ENCODE results near the gene CXCL12. TPM values are rescaled to one million over a fixed set of nuclear protein-coding genes. Genes with fewer than 3 reads are reported as not detected.

The CXCL12 gene
- total RNA-seq, 1 donor from 2014 or later: 74.3 TPM

DNA sequence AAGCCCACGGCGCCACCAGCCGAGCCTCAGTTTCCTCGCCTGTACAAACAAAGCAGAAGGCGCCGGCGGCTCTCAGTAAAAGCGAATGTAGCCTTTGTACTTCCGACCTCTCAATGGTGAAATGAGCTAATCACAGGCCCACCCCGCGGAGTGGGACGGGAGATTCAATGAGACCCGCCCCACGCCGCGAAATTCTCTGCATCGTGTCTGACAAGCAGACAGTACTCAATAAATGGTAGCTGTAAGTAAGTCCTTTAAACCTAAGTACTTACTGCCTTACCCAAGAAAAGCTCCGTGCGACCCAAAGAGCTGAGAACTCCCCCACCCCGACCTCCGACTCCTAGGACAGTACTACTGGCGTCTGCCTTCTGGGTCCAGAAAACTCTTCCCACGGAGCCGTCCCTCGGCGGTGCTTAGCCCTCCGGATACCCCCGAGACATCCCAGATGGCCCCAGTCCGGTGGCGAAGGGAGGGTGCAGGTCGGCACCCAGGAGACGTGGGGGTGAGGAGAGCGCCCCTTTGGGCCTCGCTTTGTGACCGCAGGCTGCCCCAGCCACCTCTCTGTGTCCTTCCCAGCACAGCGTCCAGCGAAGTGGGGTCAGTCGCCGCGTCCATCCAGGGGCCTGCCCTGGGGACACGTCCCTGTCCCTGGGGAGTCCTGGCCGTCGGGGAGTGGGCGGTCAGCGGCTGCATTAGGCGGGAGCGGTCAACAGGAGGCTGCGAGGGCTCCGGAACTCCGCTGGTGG lies 972 bp upstream of the CXCL12 start:
- DNase-seq (ENCODE audit: low spot score): no peak

DNA sequence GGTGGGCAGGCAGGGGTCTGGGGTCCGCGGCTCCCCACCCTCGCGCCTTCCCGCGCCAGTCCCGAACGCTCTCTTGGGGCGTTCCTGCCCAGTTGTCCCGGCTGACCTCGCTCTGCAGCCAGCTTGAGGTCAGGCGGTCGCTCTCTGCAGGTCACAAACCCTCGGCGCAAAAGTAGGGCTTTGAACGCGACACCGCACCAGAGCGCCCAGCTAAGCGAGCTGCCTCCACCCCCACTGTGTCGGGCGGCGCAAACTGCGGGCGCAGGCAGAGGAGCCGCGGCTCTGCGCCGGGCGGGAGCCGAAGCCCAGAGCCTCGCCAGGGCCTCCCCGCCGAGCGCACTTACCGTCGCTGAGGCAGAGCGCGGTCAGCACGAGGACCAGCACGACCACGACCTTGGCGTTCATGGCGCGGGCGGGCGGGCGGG lies 284 bp downstream of the CXCL12 start:
- DNase-seq (ENCODE audit: low spot score): no peak

DNA sequence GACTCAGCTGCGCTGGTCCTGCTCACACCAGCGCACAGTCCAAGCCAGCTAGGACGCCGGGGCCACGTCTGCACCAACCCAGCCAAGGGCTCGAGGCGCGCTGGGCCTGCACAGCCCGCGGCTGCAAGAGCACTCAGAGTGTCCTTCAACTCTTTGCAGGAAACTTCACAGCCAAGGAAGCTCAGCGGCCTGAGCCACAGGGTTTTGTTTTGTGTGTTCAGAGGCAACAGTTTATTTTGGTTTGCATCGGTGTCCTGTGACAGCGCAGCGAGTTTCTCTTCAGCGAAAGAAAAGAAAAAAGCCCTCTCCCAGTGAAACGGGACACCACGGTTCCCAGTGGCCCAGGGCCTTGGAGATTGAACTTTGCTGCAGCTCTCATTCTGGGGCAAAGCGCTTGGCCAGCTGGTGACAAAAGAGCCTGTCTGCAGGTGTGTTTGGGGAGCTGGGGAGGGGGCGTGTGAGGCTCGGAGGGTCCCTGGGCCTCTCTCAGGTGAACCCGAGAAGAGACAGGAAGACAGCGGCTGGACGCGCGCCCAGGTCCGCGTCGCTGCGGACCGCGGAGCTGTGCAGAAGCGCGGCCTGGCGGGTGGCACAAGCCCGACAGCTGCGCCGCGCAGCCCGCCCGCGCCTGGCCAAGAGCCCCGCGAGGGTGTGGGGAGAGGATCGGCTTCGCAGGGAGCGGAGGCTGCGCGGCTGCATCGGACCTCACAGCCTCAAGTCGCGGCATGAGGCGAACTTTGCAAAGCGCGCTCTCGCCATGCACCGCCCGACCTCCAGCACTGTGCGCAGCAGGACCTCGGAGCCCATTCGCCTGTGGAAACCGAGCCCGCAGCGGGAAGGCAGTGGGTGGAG lies 922 bp downstream of the CXCL12 start:
- no peak for DNase-seq (ENCODE audit: low spot score)

DNA sequence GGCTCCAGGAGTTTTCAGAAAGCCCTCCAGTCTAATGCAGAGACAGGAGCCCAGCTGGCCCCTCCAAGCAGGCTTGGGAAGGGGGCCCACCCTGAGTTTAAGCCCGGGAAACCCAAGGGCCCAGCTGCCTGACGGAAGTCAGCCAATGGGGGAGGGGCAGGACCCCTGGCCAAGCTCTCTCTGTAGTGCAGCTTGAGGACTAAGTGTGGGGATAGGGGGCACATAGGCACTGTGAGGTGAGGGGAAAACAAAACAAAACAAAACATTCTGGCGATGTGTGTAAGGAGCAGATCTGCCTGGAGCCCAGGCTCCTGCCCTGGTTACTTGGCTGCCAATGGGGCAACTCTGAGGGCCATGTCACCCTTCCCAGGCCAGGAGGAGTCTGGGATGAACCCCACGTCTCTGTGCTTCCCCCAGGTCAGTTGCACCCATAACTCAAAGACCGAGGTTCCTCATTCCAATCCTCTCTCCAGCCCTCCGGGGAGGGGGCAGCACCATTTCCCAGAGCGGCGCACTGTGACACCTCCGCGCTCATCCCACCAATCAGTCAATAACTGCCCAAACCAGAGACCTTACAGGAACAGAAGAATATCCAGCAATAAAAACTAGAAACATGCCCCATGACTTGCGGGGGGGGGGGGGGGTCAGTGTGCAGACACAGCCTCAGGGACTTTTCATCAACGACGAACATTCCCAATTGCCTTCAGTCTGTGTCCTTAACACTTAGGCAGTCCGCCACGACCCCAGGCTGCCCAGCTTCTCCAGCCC lies 1.7 kb downstream of the CXCL12 start:
- no peak for DNase-seq (ENCODE audit: low spot score)

DNA sequence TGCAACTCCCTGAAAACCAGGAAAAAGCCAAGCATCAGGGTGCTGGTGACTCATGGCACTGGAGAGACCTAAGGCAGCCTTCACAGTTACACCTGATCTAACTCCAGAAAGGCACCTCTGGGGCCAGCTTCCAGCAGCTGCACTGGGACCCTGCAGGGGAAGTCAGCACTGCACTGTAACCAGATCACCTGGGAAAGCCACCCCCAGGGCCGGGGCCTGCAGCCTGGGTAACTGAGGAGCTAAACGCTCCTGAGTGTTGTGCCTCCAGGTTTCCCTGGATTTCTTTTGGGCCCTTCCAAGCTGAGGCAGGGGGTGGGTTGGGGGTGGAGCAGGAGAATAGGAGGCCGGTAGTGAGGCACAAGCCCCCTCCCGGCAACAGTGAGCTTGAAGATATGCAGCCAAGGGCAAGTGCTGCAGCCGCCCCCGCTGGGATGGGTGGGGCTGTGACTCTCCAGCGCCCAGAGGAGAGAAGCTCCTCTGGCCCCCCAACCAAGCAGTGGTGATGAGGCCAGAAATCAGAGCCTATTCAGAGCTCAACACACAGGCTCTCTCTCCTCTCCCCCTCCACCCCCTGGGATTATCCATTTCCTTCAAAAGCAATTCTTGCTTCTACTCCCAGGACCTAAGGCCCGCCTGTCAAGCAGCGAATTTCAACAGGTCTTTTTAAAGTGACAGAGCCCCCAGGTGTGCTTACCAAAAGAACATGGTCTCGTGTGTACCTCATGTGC lies 2.6 kb downstream of the CXCL12 start:
- no peak for DNase-seq (ENCODE audit: low spot score)

DNA sequence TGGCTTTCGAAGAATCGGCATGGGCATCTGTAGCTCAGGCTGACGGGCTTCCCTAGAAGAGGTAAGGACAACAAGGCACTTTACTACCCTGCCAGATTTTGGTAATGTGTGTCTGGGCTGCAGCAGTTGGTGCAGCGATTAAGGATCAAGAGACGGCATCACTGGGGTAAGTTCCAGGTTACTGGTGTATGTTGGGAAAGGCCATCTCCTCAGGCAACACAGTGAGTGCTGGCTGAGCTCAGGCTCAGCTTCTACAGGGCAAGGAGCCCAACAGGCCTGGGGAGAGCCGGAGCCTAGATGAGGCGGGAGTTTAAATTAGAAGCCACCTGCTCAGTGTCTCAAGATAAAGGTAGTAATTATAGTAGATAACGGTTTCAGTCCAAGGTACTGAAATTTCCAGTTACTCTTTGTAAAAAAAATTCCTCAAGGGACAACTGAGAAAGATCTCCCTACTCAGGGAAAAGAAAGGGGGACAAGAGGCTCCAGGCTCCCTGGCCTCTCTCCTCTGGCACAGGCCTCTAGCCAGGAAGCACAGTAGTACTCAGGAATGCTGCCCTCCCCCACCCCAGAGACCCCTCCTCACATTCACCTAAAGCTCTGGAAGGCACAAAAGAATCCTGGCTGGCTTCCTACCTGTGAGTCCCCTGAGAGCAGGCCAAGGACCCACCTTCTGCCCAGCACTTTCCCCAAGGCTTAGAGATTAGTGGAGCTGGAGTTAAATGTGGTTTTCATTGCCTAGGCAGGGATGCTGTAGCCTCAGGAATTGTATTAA lies 3.9 kb downstream of the CXCL12 start:
- no peak for DNase-seq (ENCODE audit: low spot score)

DNA sequence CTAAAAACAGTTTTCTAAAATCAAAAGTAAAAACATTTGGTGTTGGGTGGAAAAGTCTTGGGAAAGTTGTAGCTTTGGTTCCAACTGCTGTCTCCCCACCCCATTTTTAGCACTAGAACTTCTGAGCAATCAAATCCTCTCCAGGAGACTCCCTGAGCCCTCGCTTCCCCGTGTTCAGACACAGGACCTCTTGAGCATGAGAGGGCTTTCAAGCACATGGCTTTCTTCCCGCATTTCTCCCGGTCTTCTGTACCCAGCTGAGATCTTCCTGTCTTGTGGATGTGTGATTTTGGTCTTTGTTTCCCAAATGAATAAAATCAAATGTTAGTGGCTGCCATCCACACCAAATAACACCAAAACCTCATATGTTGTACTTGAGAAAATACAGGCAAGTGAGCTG lies 5.0 kb downstream of the CXCL12 start:
- no peak for DNase-seq (ENCODE audit: low spot score)

DNA sequence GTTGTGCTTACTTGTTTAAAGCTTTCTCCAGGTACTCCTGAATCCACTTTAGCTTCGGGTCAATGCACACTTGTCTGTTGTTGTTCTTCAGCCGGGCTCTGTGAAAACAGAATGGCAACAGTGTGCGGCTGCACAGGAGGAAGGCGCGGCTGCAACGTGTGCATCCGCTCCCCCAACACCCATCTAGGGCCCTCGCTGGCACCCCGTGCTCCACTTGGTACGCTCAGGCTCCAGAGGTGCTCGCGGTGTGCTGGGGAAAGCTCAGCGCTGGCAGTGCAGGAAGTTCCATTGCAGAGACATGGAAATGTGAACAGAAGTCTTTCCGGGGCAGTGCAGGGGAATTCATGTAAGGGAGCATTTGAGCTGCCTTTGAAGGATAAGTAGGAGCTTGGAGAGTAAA lies 6.3 kb downstream of the CXCL12 start:
- DNase-seq (ENCODE audit: low spot score): no peak

DNA sequence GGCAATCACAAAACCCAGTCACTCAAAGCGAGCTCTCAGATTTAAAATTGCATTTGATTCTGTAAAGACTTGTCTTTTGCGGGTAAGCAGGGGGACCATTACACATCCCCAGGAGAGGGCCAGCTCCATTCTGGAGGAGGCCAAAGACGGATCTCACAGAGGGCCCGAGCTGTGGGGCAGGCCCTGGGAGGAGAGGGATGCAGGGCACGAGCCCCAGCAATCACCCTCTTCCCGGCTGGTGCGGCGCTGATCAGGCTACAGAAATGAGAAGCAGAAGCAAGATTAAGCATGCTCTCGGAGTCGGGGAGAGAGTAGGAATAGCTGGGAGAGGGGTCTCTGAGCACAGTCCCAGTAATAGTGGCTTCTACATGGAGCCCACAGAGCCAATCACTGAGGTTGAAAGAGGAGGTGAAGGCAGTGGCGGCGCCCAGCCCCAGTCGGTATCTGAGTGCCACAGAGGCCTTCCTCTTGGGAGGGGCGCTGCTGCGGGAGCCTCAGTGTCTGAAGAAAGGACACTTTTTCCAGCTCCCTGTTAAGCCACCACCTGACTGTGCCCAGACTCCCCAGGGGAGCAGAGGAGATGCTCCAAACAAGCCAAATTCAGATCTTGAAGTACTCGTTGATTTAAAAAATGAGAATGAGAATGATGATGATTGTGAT lies 7.1 kb downstream of the CXCL12 start:
- DNase-seq (ENCODE audit: low spot score): no peak

DNA sequence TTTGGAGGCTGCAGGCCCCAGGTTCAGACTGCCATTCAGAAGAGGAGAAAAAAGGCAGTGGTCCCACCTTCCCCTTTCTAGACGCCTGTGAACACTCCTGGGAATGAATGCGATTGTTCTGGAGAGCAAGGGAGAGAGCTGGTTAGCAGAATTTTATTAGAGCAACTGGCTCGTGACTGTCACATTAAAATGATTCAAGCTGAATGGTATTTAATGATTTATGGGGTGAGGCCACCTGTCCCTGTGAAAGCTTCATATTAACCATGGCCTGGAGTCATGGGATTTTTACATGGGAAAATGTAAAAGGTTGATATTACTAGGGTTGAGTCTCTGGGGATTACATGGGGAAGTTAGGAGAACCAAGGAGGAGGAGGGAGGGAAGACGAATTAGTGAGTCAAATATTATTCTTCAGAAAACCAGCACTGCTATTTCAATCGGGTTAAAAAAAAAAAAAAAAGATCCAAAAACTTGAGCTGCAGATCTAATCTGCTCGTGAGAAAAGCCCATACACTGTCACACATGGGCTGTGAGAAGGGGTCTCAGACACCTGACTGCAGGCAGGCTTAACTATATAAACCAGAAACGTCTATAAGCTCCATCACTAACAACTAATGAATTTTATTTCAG lies 8.3 kb downstream of the CXCL12 start:
- peak; percentile 44 for DNase-seq (ENCODE audit: low spot score)

DNA sequence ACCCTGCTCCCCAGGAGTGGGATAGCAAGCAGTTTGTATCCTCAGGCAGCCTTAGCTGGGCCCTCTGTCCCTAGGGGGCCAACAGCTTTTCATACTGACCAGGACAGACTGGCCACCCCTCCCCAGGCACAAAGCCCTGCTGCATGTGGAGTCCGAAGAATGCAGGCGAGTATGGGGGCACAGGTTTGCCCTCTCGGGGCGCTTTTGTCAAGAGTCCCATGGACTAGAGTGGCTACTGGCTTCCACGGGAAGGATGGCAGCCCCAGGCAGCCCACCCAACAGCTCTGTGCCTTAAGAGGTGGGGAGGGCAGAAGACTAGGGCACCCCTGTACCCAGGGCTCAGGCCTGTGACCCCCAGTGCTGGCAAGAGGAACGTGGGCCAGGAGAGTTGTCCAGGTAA lies 10.7 kb downstream of the CXCL12 start:
- no peak for DNase-seq (ENCODE audit: low spot score)

DNA sequence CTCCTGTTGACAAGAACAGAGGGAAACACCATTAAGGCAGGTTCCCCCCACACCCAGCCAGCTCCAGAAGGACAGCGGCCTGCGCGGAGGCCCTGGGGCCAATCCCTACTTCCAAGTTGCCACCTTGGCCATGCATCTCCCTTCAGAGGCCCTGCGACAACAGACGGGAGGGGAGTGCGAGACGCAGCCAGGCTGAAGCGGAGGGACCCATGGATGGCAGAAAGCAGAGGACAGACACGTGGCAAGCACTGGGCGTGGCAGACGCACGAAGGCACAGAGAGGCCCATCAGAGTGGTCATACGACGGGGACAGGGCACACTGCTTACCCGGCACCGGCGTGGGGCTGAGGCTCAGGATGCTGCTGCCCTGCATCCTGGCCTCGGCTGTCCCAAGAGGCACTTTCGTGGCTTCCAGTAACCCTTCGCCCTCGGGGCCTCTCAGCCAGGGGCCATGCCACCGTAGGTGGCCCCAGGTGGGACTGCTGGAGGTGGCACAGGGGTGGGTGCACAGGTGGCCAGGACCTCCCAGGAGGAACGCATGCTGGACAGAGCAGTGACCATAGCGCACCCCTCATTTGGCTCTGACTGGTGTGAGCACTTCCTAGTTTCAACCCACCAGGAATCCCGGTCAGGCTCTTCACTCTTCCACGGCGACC lies 11.4 kb downstream of the CXCL12 start:
- no peak for DNase-seq (ENCODE audit: low spot score)

DNA sequence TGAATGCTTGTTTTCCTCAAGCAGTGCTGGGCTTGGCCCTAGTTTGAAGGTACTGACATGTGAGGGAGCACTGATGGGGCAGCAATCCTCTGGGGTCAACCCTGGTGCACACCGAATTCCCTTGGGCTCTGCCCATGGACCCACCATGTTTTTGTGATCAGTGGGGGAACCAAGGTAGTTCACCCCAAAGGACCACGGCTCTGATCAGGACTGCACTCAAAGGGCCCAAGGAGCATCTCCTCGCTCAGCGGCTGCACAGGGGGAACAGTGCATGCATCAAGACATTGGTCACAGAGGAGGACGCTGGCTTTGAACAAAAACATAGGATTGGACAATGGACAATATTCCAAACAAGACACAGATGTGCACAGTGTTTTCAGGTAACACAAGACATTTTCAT lies 12.7 kb downstream of the CXCL12 start:
- no peak for DNase-seq (ENCODE audit: low spot score)

DNA sequence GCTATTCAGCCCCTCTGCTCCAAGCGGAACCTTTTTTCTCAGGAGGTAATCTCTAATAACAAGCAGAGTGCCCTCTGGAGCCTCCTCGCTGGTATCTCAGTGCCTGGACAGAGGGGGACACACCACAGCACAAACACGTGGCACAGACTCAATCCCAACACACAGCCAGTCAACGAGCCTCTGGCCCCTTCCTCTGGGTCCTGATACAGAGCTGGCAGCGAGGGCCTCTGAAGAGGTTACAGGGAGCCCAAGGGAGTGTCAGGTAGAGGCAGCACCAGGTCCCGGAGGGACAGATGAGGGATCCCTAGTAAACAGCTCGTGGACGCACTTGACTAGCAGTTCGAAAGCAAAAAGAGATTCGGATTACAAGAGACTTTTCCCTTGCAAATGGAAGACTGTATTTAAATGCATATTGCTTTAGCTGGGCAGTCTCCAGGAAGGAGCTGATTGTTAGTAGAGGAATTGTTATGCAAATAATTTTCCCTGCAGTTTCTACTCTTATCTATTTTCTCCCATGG lies 14.1 kb downstream of the CXCL12 start:
- DNase-seq (ENCODE audit: low spot score): no peak

DNA sequence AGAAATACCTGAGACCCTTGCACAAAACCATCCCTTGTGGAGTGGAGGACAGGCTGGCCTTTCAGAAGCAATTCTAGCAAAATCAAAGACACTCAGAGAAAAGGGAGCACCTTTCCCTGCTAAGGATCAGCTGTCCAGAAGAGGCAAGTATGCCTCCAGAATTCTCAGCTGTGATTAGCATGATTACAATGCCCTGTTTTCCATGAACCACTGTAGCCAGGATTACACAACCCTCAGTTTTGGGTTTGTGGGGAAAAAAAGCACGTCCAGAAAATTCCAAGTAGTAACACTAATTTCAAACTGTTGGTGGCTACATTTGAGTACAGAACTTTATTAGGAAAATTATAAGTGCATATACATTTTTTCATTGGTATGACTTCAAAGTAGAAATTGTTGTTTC lies 15.0 kb downstream of the CXCL12 start:
- DNase-seq (ENCODE audit: low spot score): no peak

DNA sequence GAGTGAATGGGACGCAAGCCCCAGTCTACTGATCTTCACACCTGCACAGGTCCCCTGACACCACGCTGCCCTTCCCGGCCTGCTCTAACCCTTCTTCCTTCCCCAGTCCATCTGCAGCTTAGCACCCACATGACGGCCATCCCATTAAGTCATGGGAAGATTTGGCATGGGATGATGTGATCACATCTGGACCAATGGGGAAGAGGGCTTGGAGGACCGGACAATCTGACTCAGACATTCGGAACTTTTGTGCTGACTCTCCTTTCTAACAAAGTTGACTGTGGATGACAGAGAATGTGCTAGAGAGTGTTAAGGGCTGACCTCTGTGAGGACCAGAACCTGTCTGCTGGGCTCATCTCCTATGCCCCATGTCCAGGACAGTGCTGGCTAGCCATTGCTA lies 15.6 kb downstream of the CXCL12 start:
- DNase-seq (ENCODE audit: low spot score): no peak

DNA sequence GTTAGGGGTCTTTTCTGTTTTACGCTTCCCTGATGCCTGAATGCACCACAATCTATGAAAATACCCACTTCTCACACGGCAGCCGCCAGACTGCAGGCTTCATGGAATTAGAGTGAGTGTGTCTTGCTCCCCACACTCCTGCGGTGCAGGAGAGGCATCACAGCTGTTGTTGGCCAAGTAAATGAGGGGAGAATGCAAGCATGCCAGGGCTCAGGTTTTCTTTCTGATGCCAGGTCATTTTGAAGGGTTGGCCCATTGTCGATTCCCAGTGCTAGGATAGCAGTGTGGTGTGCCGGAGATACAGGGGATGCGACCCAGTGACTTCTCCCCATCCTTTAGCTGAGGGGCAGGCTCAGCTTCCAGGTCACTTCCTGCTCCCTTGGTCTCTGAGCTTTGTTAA lies 16.3 kb downstream of the CXCL12 start:
- DNase-seq (ENCODE audit: low spot score): no peak

DNA sequence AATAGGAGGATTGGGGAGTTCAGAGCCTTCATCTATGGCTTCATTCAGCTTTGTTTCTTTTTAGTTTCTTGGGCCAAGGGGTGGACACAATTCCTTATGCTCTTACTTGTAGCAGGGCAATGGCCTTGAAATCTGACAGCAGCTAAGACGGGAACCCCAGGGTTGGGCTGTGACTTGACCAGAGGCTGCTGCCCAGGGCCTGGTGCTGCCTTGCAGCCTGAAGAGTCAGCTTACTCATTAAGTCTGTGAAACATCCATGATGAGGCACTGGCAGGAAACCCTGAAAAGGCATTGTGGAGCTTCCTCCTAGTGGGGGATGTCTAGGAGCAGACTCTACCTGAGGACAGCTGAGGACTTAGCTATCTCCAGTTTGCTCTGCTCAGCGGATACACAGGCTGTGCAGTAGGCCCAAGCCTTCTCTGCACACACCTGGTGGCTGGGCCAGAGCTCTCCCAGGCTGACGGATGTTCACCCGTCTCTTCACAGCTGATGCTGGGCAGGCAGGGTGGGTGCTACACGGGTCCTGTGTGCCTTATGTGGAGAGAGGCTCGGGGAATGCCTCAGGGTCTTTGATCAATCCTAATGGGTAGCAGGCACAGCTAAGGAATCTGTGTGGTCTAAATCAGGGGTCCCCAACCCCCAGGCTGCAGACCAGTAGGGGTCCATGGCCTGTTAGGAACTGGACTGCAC lies 17.8 kb downstream of the CXCL12 start:
- DNase-seq (ENCODE audit: low spot score): no peak

DNA sequence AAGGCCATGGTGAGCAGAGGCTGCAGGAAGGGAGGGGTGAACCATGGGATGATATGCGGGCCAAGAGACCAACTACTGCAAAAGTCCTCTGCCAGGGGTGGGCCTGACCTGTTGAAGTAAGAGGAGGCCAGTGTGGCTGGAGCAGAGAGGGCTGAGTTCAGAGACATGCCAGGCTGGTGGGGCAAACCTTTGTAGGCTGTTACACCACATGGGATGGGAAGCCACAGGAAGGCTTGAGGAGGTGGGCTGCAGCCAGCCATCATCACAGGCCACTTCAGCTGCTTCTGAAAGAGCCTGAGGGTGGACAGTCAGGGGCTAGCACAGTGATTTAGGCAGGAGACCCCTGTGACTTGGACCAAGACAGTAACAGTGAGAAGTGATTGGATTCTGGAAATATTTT lies 20.3 kb downstream of the CXCL12 start:
- no peak for DNase-seq (ENCODE audit: low spot score)
